Esophagus muscularis mucosa (tissue), 4 donors: ENCODE data around the gene GNA12. TPM values are rescaled to one million over a fixed set of nuclear protein-coding genes. Genes with fewer than 3 reads are reported as not detected.

ENCODE experiments used
- DNase-seq: peaks from one replicate; pipeline ENCODE4 v3.0.0-alpha.2; 2017; ENCODE audit errors: extremely low spot score
- H3K27ac ChIP-seq, 4 donors: fragments of 200-600 bp; sonication (generic); replicated peaks in 1 of 4; 1 replicate in 3 of 4; 2 replicates in 1 of 4; pipeline ENCODE4 v1.5.1; 2016 to 2019; ENCODE audit warnings: mild to moderate bottlenecking in 1 of 4
- H3K27me3 ChIP-seq, 4 donors: fragments of 200-600 bp; sonication (generic); one replicate each; pipeline versions ENCODE4 v1.5.1 to v1.6.0; 2016 to 2019
- H3K36me3 ChIP-seq, 4 donors: fragments of 200-600 bp; sonication (generic); one replicate each; pipeline ENCODE4 v1.5.1; 2016 to 2019
- H3K4me1 ChIP-seq, 4 donors: fragments of 200-600 bp; sonication (generic); one replicate each; pipeline ENCODE4 v1.5.1; 2016 to 2019
- H3K4me3 ChIP-seq, 4 donors: fragments of 200-600 bp; sonication (generic); 1 replicate in 2 of 4; 2 replicates in 2 of 4; pipeline ENCODE4 v1.5.1; 2016 to 2019; ENCODE audit warnings: mild to moderate bottlenecking in 4 of 4, moderate library complexity in 1 of 4
- H3K9me3 ChIP-seq, 4 donors: fragments of 200-600 bp; sonication (generic); 1 replicate in 3 of 4; 2 replicates in 1 of 4; pipeline ENCODE4 v1.5.1; 2016 to 2019
- CTCF ChIP-seq, 3 experiments: fragments of 200-600 bp in 2 of 3; fragments of 450-650 bp in 1 of 3; sonication (generic) in 2 of 3; IDR thresholded peaks; one replicate each; pipeline ENCODE4 v1.5.1; 2017 to 2019; ENCODE audit warnings: antibody characterized with exemption in 3 of 3, mild to moderate bottlenecking in 2 of 3, moderate library complexity in 1 of 3
- EP300 ChIP-seq: sonication (generic); formaldehyde crosslinking; IDR thresholded peaks from one replicate; pipeline ENCODE4 v1.6.1; 2017; ENCODE audit warnings: antibody characterized with exemption
- POLR2A ChIP-seq: fragments of 450-650 bp; IDR thresholded peaks from one replicate; pipeline ENCODE4 v1.6.1; 2017; ENCODE audit warnings: antibody characterized with exemption, moderate library complexity, mild to moderate bottlenecking, low read depth
- POLR2AphosphoS5 ChIP-seq, 2 donors: sonication (generic); formaldehyde crosslinking; IDR thresholded peaks; one replicate each; pipeline ENCODE4 v1.6.1; 2017; ENCODE audit warnings: antibody characterized with exemption in 2 of 2
- WGBS: methylation state at CpG from one replicate; pipeline ENCODE4 v1.1.5; 2018; 5-methylcytosine and 5-hydroxymethylcytosine counted together
- intact Hi-C: fragments of 100-400 bp; cut with DNase I; formaldehyde crosslinking; loops from one replicate; pipeline ENCODE4 v1.15.1; 2023
- total RNA-seq, 4 donors: library from RNA; depleted of rRNA; stranded (reverse); fragments of >200 nt; gene quantifications; one replicate each; pipeline versions ENCODE4 v1.1.0 to v1.2.1, GENCODE V29; 2016

The GNA12 gene
- total RNA-seq, 4 donors from 2014 or later: 25.3 to 61.8 (median 38.9) TPM

GRCh38 chr7:2708547-2709310 lies 135.4 kb downstream of the GNA12 start:
- WGBS: 84% methylated on average over 9 of the region's 20 CpGs
- no peak for TF ChIP-seq CTCF (IDR thresholded peaks at IDR 0.05)
- no peak for TF ChIP-seq POLR2A
- TF ChIP-seq EP300: no peak
- no peak for TF ChIP-seq POLR2AphosphoS5 (IDR thresholded peaks at IDR 0.05)
- no peak for DNase-seq
- Histone ChIP-seq H3K4me1 (peaks cover 9 to 17% (median 11%) of the 10 kb centered on the region in 4 donors), H3K27ac (no peak overlapping the region), H3K36me3 (no peaks in the 10 kb centered on the region), H3K4me3 (no peak overlapping the region), H3K27me3 (no peaks in the 10 kb centered on the region), H3K9me3 (no peaks in the 10 kb centered on the region)
- intact Hi-C loops: no loop called here

GRCh38 chr7:2708041-2708440 lies 136.1 kb downstream of the GNA12 start:
- Histone ChIP-seq H3K36me3 (no peaks in the 10 kb centered on the region), H3K27me3 (no peaks in the 10 kb centered on the region), H3K4me1 (peaks cover 9 to 13% (median 11%) of the 10 kb centered on the region in 4 donors), H3K4me3 (no peak overlapping the region), H3K27ac (no peak overlapping the region), H3K9me3 (no peaks in the 10 kb centered on the region)
- WGBS: 95% methylated on average over 4 of the region's 10 CpGs
- DNase-seq: no peak
- no peak for TF ChIP-seq POLR2A
- no peak for TF ChIP-seq CTCF (IDR thresholded peaks at IDR 0.05)
- no peak for TF ChIP-seq POLR2AphosphoS5 (IDR thresholded peaks at IDR 0.05)
- TF ChIP-seq EP300: no peak
- intact Hi-C loops: no loop called here

DNA sequence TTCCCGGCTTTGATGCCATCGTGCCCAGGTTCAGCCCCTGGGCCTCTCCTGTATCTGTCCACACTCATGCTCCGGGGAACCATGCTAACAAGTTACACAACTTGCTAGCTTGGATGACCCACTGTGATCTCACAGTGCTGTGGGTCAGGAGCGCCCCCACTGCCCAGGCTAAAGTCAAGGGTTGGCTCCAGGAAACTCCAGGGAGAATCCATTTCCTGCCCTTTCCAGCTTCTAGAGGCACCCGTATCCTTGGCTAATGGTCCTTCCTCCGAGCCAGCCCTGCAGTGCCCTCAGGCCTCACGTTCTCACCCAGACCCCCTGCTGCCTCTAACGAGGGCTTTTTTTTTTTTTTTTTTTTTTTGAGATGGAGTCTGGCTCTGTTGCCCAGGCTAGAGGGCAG lies 136.6 kb downstream of the GNA12 start:
- peaks cover 7 to 13% (median 9%) of the 10 kb centered on the region in 4 donors for H3K4me1 ChIP-seq
- no peak for DNase-seq
- no peak overlapping the region for H3K27ac ChIP-seq
- intact Hi-C loops: no loop called here
- TF ChIP-seq EP300: no peak
- no peaks in the 10 kb centered on the region for H3K36me3 ChIP-seq
- no peaks in the 10 kb centered on the region for H3K27me3 ChIP-seq
- no peaks in the 10 kb centered on the region for H3K9me3 ChIP-seq
- H3K4me3 ChIP-seq: no peak overlapping the region
- WGBS: 88% methylated on average over 8 of the region's 8 CpGs

- no peak for TF ChIP-seq CTCF (IDR thresholded peaks at IDR 0.05)
- TF ChIP-seq EP300: no peak
- TF ChIP-seq POLR2A: no peak
- no peak for TF ChIP-seq POLR2AphosphoS5 (IDR thresholded peaks at IDR 0.05)
- no peak for DNase-seq
- no peak overlapping the region for H3K27ac ChIP-seq
- no peak overlapping the region for H3K4me3 ChIP-seq
- H3K4me1 ChIP-seq: peaks cover 5 to 18% (median 12%) of the 10 kb centered on the region in 4 donors
- intact Hi-C loops: no loop called here
- no peaks in the 10 kb centered on the region for H3K9me3 ChIP-seq
- H3K36me3 ChIP-seq: no peaks in the 10 kb centered on the region
- WGBS: 56% methylated on average over 6 of the region's 6 CpGs
- no peaks in the 10 kb centered on the region for H3K27me3 ChIP-seq
Observed at GRCh38 chr7:2706685-2707126, 137.4 kb downstream of the GNA12 start.

DNA sequence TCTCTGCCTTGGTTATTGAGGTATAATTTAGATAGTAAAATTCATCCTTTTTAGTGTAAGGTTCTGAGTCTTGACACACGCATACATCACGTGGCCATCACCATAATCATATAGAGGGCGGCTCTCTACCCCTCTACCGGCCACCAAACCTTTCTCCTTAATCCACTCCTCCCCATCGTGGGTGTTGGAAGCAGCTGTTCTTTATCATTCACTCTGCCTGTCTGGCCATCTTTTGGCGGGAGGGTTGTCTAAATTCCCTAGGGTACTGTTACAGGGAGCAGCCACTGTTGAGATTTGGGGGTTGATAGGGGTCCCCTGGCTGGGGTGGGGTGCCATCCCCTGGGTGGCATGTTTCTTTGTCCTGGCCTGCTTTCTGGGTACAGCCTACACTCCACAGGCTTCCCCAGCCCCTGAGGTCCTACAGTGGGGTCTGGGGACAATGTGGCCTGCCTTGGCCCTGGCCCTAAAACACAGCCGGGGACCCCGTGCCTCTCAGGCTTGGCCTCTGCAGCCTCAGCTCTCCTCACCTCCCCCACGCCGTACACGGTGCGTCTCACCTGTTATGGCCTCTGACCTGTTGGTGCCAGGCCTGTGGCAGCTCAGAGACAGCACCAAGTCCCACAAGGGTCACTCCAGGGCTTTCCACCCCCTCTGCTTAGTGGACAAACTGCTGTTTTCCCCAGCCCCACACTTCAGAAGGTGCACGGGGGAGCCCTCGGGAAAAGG lies 138.6 kb downstream of the GNA12 start:
- Histone ChIP-seq H3K27ac (no peak overlapping the region), H3K36me3 (no peaks in the 10 kb centered on the region), H3K27me3 (no peaks in the 10 kb centered on the region), H3K9me3 (no peaks in the 10 kb centered on the region), H3K4me3 (no peak overlapping the region), H3K4me1 (peaks cover 5 to 23% (median 15%) of the 10 kb centered on the region in 4 donors)
- 79% methylated on average over 10 of the region's 14 CpGs for WGBS
- intact Hi-C loops: no loop called here
- no peak for DNase-seq
- TF ChIP-seq POLR2A: no peak
- no peak for TF ChIP-seq EP300
- no peak for TF ChIP-seq CTCF (IDR thresholded peaks at IDR 0.05)
- no peak for TF ChIP-seq POLR2AphosphoS5 (IDR thresholded peaks at IDR 0.05)
